MM.1S (cell line): ENCODE measurements around the gene DEPDC5.

Source experiments
- DNase-seq: peaks from one replicate; pipeline ENCODE4 v3.0.0-alpha.2; 2015
- H2AFZ ChIP-seq: fragments of 300-600 bp; sonication (generic); 2 replicates; pipeline ENCODE4 v1.6.0; 2016; ENCODE audit warnings: antibody characterized with exemption, low read length
- H3F3A ChIP-seq: fragments of 300-600 bp; sonication (generic); 2 replicates; pipeline ENCODE4 v1.6.1; 2016; ENCODE audit warnings: mild to moderate bottlenecking, antibody characterized with exemption, low read length, moderate library complexity, mixed read lengths; ENCODE audit not compliant: insufficient read depth
- H3K27ac ChIP-seq: fragments of 300-600 bp; sonication (generic); 2 replicates; pipeline ENCODE4 v1.5.1; 2016; ENCODE audit warnings: mild to moderate bottlenecking, low read length
- H3K27me3 ChIP-seq: fragments of 300-600 bp; sonication (generic); replicated peaks from 2 replicates; pipeline ENCODE4 v1.6.0; 2016; ENCODE audit warnings: low read length; ENCODE audit not compliant: insufficient read depth
- H3K36me3 ChIP-seq: fragments of 300-600 bp; sonication (generic); replicated peaks from 2 replicates; pipeline ENCODE4 v1.6.1; 2016; ENCODE audit warnings: mild to moderate bottlenecking, low read length, mixed read lengths; ENCODE audit not compliant: insufficient read depth
- H3K4me1 ChIP-seq: fragments of 300-600 bp; sonication (generic); 2 replicates; pipeline ENCODE4 v1.6.1; 2016; ENCODE audit warnings: low read length, mixed read lengths
- H3K4me2 ChIP-seq: fragments of 300-600 bp; sonication (generic); 2 replicates; pipeline ENCODE4 v1.6.0; 2016; ENCODE audit warnings: low read depth, low read length
- H3K4me3 ChIP-seq: fragments of 300-600 bp; sonication (generic); 2 replicates; pipeline ENCODE4 v1.5.1; 2016; ENCODE audit warnings: low read length, mixed read lengths
- H3K79me2 ChIP-seq: fragments of 300-600 bp; sonication (generic); 2 replicates; pipeline ENCODE4 v1.6.1; 2016; ENCODE audit warnings: mixed run types, low read length, mixed read lengths
- H3K9ac ChIP-seq: fragments of 300-600 bp; sonication (generic); 2 replicates; pipeline ENCODE4 v1.6.1; 2016; ENCODE audit warnings: low read length, mixed read lengths
- H3K9me2 ChIP-seq: fragments of 300-600 bp; sonication (generic); replicated peaks from 2 replicates; pipeline ENCODE4 v1.6.1; 2016; ENCODE audit warnings: mild to moderate bottlenecking, low read length, mixed read lengths; ENCODE audit not compliant: insufficient read depth
- H3K9me3 ChIP-seq: fragments of 300-600 bp; sonication (generic); replicated peaks from 2 replicates; pipeline ENCODE4 v1.6.1; 2016; ENCODE audit warnings: mild to moderate bottlenecking, low read length, mixed read lengths; ENCODE audit not compliant: insufficient read depth
- H4K20me1 ChIP-seq: fragments of 300-600 bp; sonication (generic); 2 replicates; pipeline ENCODE4 v1.6.1; 2016; ENCODE audit warnings: mild to moderate bottlenecking, low read length, moderate library complexity, mixed read lengths; ENCODE audit not compliant: insufficient read depth
- EZH2 ChIP-seq: fragments of 300-600 bp; sonication (generic); optimal IDR thresholded peaks from 2 replicates; pipeline ENCODE3; 2017; ENCODE audit warnings: low read depth, mild to moderate bottlenecking, antibody characterized with exemption, low read length, mixed read lengths
- EZH2phosphoT487 ChIP-seq: fragments of 300-600 bp; sonication (generic); IDR thresholded peaks from 2 replicates; pipeline ENCODE4 v1.6.1; 2018; ENCODE audit warnings: antibody characterized with exemption, low read length
- TF ChIP-seq, protein P1 (sequence below): fragments of 300-600 bp; sonication (generic); IDR thresholded peaks from 2 replicates; pipeline ENCODE4 v1.5.1; 2016; ENCODE audit warnings: antibody characterized with exemption, low read length, mixed read lengths

DEPDC5 gene

GRCh38 chr22:31850135-31850534, 96.3 kb downstream of the DEPDC5 start:
- Histone ChIP-seq H3K79me2 (no peaks in the 10 kb centered on the region), H3K4me2 (no peak overlapping the region), H3K27me3 (no peaks in the 10 kb centered on the region), H2AFZ (no peak overlapping the region), H3K9ac (no peak overlapping the region), H3K36me3 (no peaks in the 10 kb centered on the region; the same call in 1 of the 2 replicates), H3K9me2 (no peaks in the 10 kb centered on the region), H3K4me3 (no peak overlapping the region), H4K20me1 (no peaks in the 10 kb centered on the region), H3F3A (no peaks in the 10 kb centered on the region), H3K4me1 (no peaks in the 10 kb centered on the region), H3K27ac (no peak overlapping the region), H3K9me3 (no peaks in the 10 kb centered on the region)
- no peak for DNase-seq
- TF ChIP-seq, protein P1, sequence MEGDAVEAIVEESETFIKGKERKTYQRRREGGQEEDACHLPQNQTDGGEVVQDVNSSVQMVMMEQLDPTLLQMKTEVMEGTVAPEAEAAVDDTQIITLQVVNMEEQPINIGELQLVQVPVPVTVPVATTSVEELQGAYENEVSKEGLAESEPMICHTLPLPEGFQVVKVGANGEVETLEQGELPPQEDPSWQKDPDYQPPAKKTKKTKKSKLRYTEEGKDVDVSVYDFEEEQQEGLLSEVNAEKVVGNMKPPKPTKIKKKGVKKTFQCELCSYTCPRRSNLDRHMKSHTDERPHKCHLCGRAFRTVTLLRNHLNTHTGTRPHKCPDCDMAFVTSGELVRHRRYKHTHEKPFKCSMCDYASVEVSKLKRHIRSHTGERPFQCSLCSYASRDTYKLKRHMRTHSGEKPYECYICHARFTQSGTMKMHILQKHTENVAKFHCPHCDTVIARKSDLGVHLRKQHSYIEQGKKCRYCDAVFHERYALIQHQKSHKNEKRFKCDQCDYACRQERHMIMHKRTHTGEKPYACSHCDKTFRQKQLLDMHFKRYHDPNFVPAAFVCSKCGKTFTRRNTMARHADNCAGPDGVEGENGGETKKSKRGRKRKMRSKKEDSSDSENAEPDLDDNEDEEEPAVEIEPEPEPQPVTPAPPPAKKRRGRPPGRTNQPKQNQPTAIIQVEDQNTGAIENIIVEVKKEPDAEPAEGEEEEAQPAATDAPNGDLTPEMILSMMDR = no peak
- TF ChIP-seq EZH2 = no peak
- no peak for TF ChIP-seq EZH2phosphoT487

DNA sequence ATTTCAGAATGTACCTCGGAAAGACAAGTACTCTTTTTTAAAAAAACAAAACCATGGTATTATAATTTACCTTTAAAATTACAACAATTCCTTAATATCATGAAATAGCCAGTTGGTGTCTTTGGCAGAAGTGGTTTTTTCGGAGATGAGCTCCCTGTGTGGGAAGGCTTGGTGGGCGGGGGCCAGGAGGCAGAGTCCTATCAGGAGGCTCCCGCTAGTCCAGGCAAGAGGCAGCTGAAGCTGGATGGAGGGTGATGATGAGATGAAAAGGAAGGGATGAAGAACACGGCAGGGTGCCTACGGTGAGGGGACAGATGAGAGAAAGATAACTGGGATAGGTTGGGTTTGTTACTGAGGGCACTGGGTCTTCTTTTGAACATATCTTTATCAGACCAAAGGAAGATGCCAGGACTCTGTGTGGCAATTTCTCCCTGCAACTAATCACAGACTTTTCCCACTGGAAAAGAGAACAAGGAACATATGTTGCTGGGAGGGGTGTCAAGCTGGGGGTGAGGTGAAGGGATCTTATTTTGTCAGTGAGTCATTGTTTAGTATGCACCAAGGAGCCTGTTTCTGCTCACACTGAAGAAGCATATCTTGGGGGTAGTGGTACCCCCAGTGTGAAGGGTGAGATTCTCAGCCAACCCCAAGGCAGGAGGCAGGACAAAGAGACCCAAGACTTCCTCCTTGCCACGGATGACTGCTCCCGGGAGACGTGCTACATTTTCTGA, 99.0 kb downstream of the DEPDC5 start:
- Histone ChIP-seq H3K9me3 (no peaks in the 10 kb centered on the region), H3K4me2 (no peak overlapping the region), H3K27ac (no peak overlapping the region), H3K9me2 (no peaks in the 10 kb centered on the region), H3F3A (no peaks in the 10 kb centered on the region), H2AFZ (no peak overlapping the region), H3K9ac (no peak overlapping the region), H3K79me2 (no peaks in the 10 kb centered on the region), H3K27me3 (no peaks in the 10 kb centered on the region), H3K4me3 (no peak overlapping the region), H3K4me1 (no peaks in the 10 kb centered on the region), H4K20me1 (no peaks in the 10 kb centered on the region), H3K36me3 (no peaks in the 10 kb centered on the region; the same call in 1 of the 2 replicates)
- no peak for DNase-seq
- TF ChIP-seq EZH2 (no peak), EZH2phosphoT487 (no peak)
- TF ChIP-seq, protein P1 = no peak

DNA sequence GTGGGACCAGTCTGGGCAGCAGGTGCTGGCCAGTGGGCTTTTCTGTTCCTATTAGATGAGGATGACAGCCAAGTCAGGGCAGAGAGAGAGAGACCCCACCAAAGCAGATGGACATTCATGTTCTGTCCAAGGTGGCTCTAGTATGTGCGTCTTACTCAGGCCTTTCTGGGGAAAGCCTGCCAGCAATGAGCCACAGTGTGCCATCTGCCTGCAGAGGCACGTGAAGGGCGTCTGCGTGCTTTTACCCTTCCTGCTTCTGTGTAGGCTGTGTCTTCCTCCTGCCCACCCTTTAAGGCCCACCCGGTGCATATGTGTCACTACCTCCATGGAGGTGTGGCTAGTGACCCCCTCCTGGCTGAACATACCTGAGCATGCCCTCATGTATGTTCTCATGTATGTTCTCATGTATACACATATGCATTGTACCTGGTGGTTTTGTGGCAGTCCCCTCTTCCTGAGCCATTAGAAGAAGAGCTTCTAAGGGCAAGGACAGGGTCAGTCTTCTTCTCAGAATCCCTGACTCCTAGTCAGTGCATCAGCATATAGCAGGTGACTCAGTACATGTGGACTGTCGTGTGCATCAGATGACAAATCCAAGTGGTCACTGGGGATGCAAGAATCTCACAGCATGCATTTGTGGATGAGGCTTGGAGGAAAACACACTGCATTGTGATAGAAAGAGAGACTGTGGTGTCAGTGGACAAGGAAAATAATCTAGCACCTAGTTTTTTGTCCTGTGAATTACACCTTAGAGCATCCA, 100.1 kb downstream of the DEPDC5 start:
- no peaks in the 10 kb centered on the region for H3F3A ChIP-seq
- no peak for TF ChIP-seq EZH2

More for the DNA sequence above, 100.1 kb downstream of the DEPDC5 start:
- Histone ChIP-seq H2AFZ (no peak overlapping the region), H3K27ac (no peak overlapping the region), H3K79me2 (no peaks in the 10 kb centered on the region), H3K4me1 (no peaks in the 10 kb centered on the region), H3K9me2 (no peaks in the 10 kb centered on the region), H3K4me2 (no peak overlapping the region), H4K20me1 (no peaks in the 10 kb centered on the region), H3K9ac (no peak overlapping the region), H3K9me3 (no peaks in the 10 kb centered on the region), H3K27me3 (no peaks in the 10 kb centered on the region), H3K4me3 (no peak overlapping the region), H3K36me3 (no peaks in the 10 kb centered on the region; the same call in 1 of the 2 replicates)
- no peak for DNase-seq
